Activated CD4-positive, alpha-beta T cell treated with anti-CD3 and anti-CD28 coated beads for 36 hours (primary cell): ENCODE results near the gene BRD2. TPM values are rescaled to one million over a fixed set of nuclear protein-coding genes. Genes with fewer than 3 reads are reported as not detected.

Experiments used
- ATAC-seq: fragments of 200-7000 bp; cut with Tn5 transposase; one replicate; pipeline ENCODE4 v1.10.0; 2021; ENCODE audit warnings: mild to moderate bottlenecking, moderate library complexity
- CTCF ChIA-PET: fragments of 350-600 bp; sonication (Branson Sonifier 250); formaldehyde crosslinking; loops from one replicate; lab custom pipeline; 2021; ENCODE audit warnings: antibody characterized with exemption; lab: Charles Lee
- POLR2A ChIA-PET: fragments of 350-600 bp; sonication (Branson Sonifier 250); formaldehyde crosslinking; loops from one replicate; lab custom pipeline; 2021; ENCODE audit warnings: antibody characterized with exemption, inconsistent platforms; lab: Charles Lee
- DNase-seq: peaks from one replicate; pipeline ENCODE4 v3.0.0-alpha.2; 2020
- H3K27ac Mint-ChIP-seq: one replicate; pipeline ENCODE4 v1.8.0; 2021; ENCODE audit warnings: mixed read lengths
- H3K27me3 Mint-ChIP-seq: one replicate; pipeline ENCODE4 v1.8.0; 2021; ENCODE audit warnings: mixed read lengths
- H3K36me3 Mint-ChIP-seq: one replicate; pipeline ENCODE4 v1.8.0; 2021; ENCODE audit warnings: low read depth, mixed read lengths
- H3K4me1 Mint-ChIP-seq: one replicate; pipeline ENCODE4 v1.8.0; 2021; ENCODE audit warnings: mixed read lengths
- H3K4me3 Mint-ChIP-seq: one replicate; pipeline ENCODE4 v1.8.0; 2021; ENCODE audit warnings: mild to moderate bottlenecking, moderate library complexity, mixed read lengths
- H3K9me3 Mint-ChIP-seq: one replicate; pipeline ENCODE4 v1.8.0; 2021; ENCODE audit warnings: low read depth, mixed read lengths
- intact Hi-C, 2 experiments: fragments of 100-400 bp; cut with DNase I in 1 of 2; cut with micrococcal nuclease in 1 of 2; formaldehyde crosslinking; loops; one replicate each; pipeline versions ENCODE4 v1.14.2 to v1.15.1; 2022 to 2024; cut with DNase I, micrococcal nuclease
- total RNA-seq, 2 experiments: library from RNA; stranded (reverse); gene quantifications; one replicate each; pipeline ENCODE4 v1.2.3, GENCODE V29; 2021

Gene BRD2
- total RNA-seq, 2 experiments from 2014 or later = 230 to 338 TPM

GRCh38 chr6:32991972-32992371 is 23.6 kb downstream of the BRD2 start:
- ATAC-seq (no peak), DNase-seq (no peak)
- Mint-ChIP-seq H3K9me3 (no peaks in the 10 kb centered on the region), H3K36me3 (no peaks in the 10 kb centered on the region), H3K4me1 (peaks cover 3% of the 10 kb centered on the region), H3K4me3 (no peak overlapping the region), H3K27me3 (peaks cover 2% of the 10 kb centered on the region), H3K27ac (no peak overlapping the region)
- POLR2A ChIA-PET = no interaction called here
- CTCF ChIA-PET = interaction anchor here (0.8 to 2.1 kb wide), 2 partner anchors 58 to 121 kb away, joined by 3 to 9 read pairs; no protein-coding TSS in a partner anchor
- intact Hi-C loops = no loop called here

DNA sequence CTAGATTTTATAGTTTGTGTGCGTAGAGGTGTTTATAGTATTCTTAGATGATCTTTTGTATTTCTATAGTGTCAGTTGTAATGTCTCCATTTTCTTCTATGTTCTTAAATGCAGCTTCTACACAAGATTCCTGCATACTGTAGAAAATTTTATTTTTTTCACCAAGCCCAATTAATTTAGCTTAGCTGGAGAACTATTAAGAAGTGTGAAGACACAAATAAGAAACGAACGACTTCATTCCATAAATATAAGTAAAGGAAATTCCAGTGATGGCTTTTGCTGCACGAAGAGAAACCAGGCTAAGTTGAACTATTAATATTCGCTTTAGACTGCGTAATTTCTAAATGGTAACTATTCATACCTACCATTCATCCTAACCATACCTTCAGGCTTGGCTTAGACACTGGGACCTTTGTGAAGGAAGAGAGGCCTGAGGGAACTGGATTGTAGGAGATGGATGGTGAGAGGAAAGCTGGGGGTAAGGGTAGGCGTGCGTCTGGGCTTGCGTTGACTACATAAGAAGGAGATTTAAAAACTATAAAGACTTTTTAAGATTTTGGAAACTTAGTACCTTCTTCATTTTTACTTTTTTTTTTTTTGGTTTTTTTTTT is 25.1 kb downstream of the BRD2 start:
- no peaks in the 10 kb centered on the region for H3K9me3 Mint-ChIP-seq
- CTCF ChIA-PET = interaction anchor here (0.7 to 2.1 kb wide), 4 partner anchors 9 to 77 kb away, joined by 3 to 9 read pairs (median 5); no protein-coding TSS in a partner anchor
- POLR2A ChIA-PET = no interaction called here
- no peak overlapping the region for H3K4me3 Mint-ChIP-seq
- H3K36me3 Mint-ChIP-seq = no peaks in the 10 kb centered on the region
- H3K27ac Mint-ChIP-seq = no peak overlapping the region
- ATAC-seq (no peak), DNase-seq (no peak)
- intact Hi-C loops = no loop called here
- peaks cover 4% of the 10 kb centered on the region for H3K27me3 Mint-ChIP-seq
- H3K4me1 Mint-ChIP-seq = peaks cover 3% of the 10 kb centered on the region

GRCh38 chr6:32995448-32995847 is 27.1 kb downstream of the BRD2 start:
- Mint-ChIP-seq H3K9me3 (no peaks in the 10 kb centered on the region), H3K27ac (no peak overlapping the region), H3K4me3 (no peak overlapping the region), H3K4me1 (peaks cover 7% of the 10 kb centered on the region), H3K27me3 (peaks cover 9% of the 10 kb centered on the region), H3K36me3 (no peaks in the 10 kb centered on the region)
- no peak for DNase-seq
- POLR2A ChIA-PET = no interaction called here
- CTCF ChIA-PET = interaction anchor here (0.8 kb wide), 1 partner anchor 11 kb away, joined by 5 read pairs; no protein-coding TSS in a partner anchor
- intact Hi-C loops = no loop called here
- no peak for ATAC-seq

DNA sequence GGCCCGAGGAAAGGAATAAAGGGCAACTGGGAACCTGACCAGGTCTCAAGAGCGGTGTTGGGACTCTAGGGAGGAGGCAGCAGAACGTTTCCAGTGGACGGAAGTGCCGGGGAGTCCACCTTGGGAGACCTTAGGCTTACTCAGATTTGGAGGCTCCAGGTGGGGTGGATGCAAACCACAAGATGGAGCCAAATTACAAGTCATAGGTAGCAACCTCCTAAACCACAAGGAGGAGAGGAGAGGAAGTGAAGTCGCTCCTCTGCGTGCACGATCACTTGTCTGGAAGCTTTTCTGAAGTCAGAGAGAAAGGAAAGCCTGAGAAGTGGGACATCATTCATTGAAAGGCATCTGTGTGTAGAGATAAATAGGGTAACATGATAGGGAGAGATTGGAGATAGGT is 31.7 kb downstream of the BRD2 start:
- peaks cover 15% of the 10 kb centered on the region for H3K27me3 Mint-ChIP-seq
- H3K27ac Mint-ChIP-seq = no peak overlapping the region
- H3K9me3 Mint-ChIP-seq = no peaks in the 10 kb centered on the region
- CTCF ChIA-PET = interaction anchor here (0.8 to 7.3 kb wide), 8 partner anchors 11 to 148 kb away, joined by 3 to 56 read pairs (median 4); no protein-coding TSS in a partner anchor
- POLR2A ChIA-PET = interaction anchor here (1.3 kb wide), 1 partner anchor 28 kb away, joined by 5 read pairs; no protein-coding TSS in a partner anchor
- DNase-seq = peak; percentile 45
- no peak overlapping the region for H3K4me3 Mint-ChIP-seq
- H3K36me3 Mint-ChIP-seq = no peaks in the 10 kb centered on the region
- intact Hi-C loops = no loop called here
- ATAC-seq = peak; percentile 65
- H3K4me1 Mint-ChIP-seq = peaks cover 7% of the 10 kb centered on the region

DNA sequence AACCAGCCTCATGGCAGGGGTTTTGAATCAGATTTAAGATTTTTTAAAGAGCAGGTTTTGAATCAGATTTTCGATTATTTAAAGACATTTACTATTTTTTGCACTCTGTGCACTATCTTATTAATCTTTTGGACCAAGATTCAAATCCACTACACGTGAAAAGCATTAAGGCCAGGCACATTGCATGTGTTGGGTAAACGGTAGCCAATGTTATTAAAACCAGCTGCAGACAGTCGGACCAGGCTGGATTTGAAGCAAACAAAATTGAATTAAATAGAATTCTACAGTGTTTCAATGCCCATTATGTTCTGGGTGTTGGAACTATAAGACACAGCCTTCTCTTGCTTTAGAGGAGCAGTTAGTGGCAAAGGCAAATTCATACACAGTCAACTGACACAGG is 33.3 kb downstream of the BRD2 start:
- ChIA-PET POLR2A (interaction anchor here (1.3 kb wide), 1 partner anchor 30 kb away, joined by 5 read pairs; no protein-coding TSS in a partner anchor), CTCF (interaction anchor here (0.6 to 7.3 kb wide), 7 partner anchors 9 to 136 kb away, joined by 3 to 56 read pairs (median 3); no protein-coding TSS in a partner anchor)
- H3K27ac Mint-ChIP-seq = no peak overlapping the region
- DNase-seq (no peak), ATAC-seq (no peak)
- H3K4me3 Mint-ChIP-seq = no peak overlapping the region
- H3K27me3 Mint-ChIP-seq = peaks cover 14% of the 10 kb centered on the region
- H3K4me1 Mint-ChIP-seq = peaks cover 7% of the 10 kb centered on the region
- no peaks in the 10 kb centered on the region for H3K36me3 Mint-ChIP-seq
- intact Hi-C loops = no loop called here
- H3K9me3 Mint-ChIP-seq = no peaks in the 10 kb centered on the region

- Mint-ChIP-seq H3K4me1 (peaks cover 15% of the 10 kb centered on the region), H3K4me3 (no peak overlapping the region), H3K9me3 (no peaks in the 10 kb centered on the region), H3K36me3 (no peaks in the 10 kb centered on the region), H3K27me3 (peaks cover 13% of the 10 kb centered on the region), H3K27ac (no peak overlapping the region)
- no peak for DNase-seq
- CTCF ChIA-PET = interaction anchor here (1.4 kb wide), 1 partner anchor 115 kb away, joined by 3 read pairs; no protein-coding TSS in a partner anchor
- intact Hi-C loops = no loop called here
- no peak for ATAC-seq
- POLR2A ChIA-PET = no interaction called here
Observed at GRCh38 chr6:33004940-33005339, 36.5 kb downstream of the BRD2 start.

DNA sequence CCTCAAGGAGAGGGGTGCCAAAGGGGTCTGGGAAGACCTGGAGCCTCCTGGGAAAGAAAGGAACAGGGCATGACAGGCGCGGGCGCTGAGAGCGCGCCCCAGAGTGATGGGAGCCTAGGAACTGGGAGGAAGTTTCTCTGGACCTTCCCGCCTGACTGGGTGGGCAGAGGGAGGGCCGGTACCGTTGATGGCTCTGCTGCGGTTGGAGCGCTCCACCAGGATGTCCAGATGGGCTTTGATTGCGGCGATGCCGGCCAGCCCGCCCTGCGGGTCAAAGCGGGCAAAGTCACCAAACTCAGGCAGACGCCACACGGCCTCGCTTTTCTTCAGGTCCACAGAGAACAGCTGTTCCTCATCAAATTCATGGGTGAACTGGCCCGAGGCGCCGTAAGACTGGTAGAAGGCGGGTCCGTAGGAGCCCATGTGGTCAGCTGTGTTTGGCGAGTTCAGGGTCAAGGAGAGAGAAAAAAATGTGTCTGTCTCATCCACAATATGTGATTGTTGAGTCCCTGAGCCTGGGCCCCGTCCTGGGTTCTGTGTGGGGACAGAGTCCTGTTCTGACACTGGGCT is 39.5 kb downstream of the BRD2 start:
- ATAC-seq (no peak), DNase-seq (no peak)
- H3K27ac Mint-ChIP-seq = peak overlapping the region; percentile 24
- ChIA-PET CTCF (interaction anchor here (1.1 to 1.2 kb wide), 2 partner anchors 55 to 141 kb away, joined by 3 to 5 read pairs; partner anchors contain the start of gene HLA-DMA), POLR2A (no interaction called here)
- intact Hi-C loops = no loop called here
- peaks cover 4% of the 10 kb centered on the region for H3K27me3 Mint-ChIP-seq
- H3K9me3 Mint-ChIP-seq = no peaks in the 10 kb centered on the region
- no peak overlapping the region for H3K4me3 Mint-ChIP-seq
- peaks cover 9% of the 10 kb centered on the region for H3K4me1 Mint-ChIP-seq
- no peaks in the 10 kb centered on the region for H3K36me3 Mint-ChIP-seq

DNA sequence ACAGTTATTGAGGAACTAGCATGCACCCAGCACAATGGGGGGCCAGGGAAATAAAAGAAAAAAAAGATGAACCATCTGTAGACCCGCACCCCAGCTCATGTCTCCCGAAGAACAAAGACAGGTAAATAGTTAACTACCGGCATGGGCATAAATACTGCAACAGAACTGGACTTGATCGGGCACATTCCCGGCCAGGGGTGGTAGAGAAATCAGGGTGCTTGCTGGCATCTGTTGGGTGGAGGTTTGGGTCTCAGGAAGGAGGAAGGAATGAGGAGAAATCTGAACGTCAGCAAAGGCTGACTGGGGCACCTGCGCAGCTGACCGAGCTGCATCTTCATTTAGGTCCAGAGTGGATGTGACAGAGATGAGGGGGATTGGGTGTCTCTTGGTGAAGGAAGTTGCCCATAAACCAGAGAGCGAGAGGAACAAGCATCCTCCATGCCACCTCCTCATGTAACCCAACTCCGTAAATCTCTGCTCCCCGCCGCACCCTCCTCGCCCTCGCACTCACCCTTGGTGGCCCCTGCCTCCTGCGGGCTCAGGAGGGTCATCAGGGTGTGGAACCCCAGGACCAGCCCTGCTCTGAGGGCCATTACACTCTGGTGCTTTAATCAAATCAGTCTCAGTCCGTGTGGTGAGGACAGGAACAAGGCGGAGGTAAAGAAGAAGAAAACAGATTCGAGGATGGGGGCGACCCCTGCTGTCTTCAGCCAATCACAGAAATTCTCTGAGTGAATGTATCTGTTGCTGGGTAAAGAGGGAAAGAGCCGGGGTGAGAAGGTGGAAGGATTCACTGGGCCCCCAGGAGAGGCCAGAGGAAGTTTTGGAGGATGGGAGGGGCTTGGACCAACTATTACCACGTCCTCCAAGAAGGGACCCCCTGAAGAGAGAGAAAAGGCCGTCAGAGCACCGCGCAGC is 40.8 kb downstream of the BRD2 start, which contains the start of gene HLA-DOA:
Gene HLA-DOA, minus strand, starts transcription at position 648 of the 918 bp plus-strand sequence.
- ChIA-PET POLR2A (interaction anchor here (0.8 kb wide), 1 partner anchor 55 kb away, joined by 3 read pairs; no protein-coding TSS in a partner anchor), CTCF (interaction anchor here (0.6 to 1.9 kb wide), 10 partner anchors 10 to 199 kb away, joined by 3 to 5 read pairs (median 3); partner anchors contain the start of gene HLA-DMA)
- peak; percentile 96 for ATAC-seq
- intact Hi-C loops = no loop called here
- no peaks in the 10 kb centered on the region for H3K36me3 Mint-ChIP-seq
- H3K4me3 Mint-ChIP-seq = peak within 1 kb of the TSS; percentile 67
- H3K27me3 Mint-ChIP-seq = peaks cover 3% of the 10 kb centered on the region
- peaks cover 9% of the 10 kb centered on the region for H3K4me1 Mint-ChIP-seq
- peak; percentile 65 for DNase-seq
- peak within 1 kb of the TSS; percentile 24 for H3K27ac Mint-ChIP-seq
- no peaks in the 10 kb centered on the region for H3K9me3 Mint-ChIP-seq

- no peak overlapping the region for H3K4me3 Mint-ChIP-seq
Observed at GRCh38 chr6:33010356-33010755, 42.0 kb downstream of the BRD2 start.

GRCh38 chr6:33013608-33014007 is 45.2 kb downstream of the BRD2 start:
- intact Hi-C loops = loop anchor here (1.0 to 2.0 kb wide), 5 partner anchors 69 to 235 kb away; no protein-coding TSS in a partner anchor
- POLR2A ChIA-PET = no interaction called here
- H3K4me1 Mint-ChIP-seq = peaks cover 22% of the 10 kb centered on the region

More at GRCh38 chr6:33010356-33010755, 42.0 kb downstream of the BRD2 start:
- H3K36me3 Mint-ChIP-seq = no peaks in the 10 kb centered on the region
- ChIA-PET CTCF (interaction anchor here (0.6 to 1.9 kb wide), 9 partner anchors 8 to 521 kb away, joined by 3 to 5 read pairs (median 4); no protein-coding TSS in a partner anchor), POLR2A (interaction anchor here (0.7 to 0.8 kb wide), 2 partner anchors 40 to 56 kb away, joined by 3 read pairs; no protein-coding TSS in a partner anchor)
- no peak for ATAC-seq
- no peak for DNase-seq
- peaks cover 11% of the 10 kb centered on the region for H3K4me1 Mint-ChIP-seq
- intact Hi-C loops = no loop called here
- H3K27me3 Mint-ChIP-seq = peaks cover 3% of the 10 kb centered on the region
- no peak overlapping the region for H3K27ac Mint-ChIP-seq
- H3K9me3 Mint-ChIP-seq = no peaks in the 10 kb centered on the region

More at GRCh38 chr6:33013608-33014007, 45.2 kb downstream of the BRD2 start:
- Mint-ChIP-seq H3K27me3 (peaks cover 3% of the 10 kb centered on the region), H3K36me3 (no peaks in the 10 kb centered on the region), H3K4me3 (no peak overlapping the region), H3K9me3 (no peaks in the 10 kb centered on the region), H3K27ac (no peak overlapping the region)
- no peak for DNase-seq
- CTCF ChIA-PET = interaction anchor here (0.9 to 2.3 kb wide), 11 partner anchors 8 to 237 kb away, joined by 3 to 13 read pairs (median 4); partner anchors contain the start of genes HLA-DMA and HLA-DPA1
- no peak for ATAC-seq
